Loucy (cell line): Measurements from ENCODE around the gene BEGAIN.

Experiments
- EZH2phosphoT487 ChIP-seq: fragments of 200-600 bp; IDR thresholded peaks from 2 replicates; pipeline ENCODE4 v1.6.1; 2018; ENCODE audit warnings: antibody characterized with exemption, mild to moderate bottlenecking, moderate library complexity, borderline replicate concordance
- TF ChIP-seq, protein P1 (sequence below): fragments of 200-600 bp; sonication (generic); conservative IDR thresholded peaks from 2 replicates; pipeline ENCODE4 v1.5.1; 2014; ENCODE audit warnings: mild to moderate bottlenecking, antibody characterized with exemption, low read length

DNA sequence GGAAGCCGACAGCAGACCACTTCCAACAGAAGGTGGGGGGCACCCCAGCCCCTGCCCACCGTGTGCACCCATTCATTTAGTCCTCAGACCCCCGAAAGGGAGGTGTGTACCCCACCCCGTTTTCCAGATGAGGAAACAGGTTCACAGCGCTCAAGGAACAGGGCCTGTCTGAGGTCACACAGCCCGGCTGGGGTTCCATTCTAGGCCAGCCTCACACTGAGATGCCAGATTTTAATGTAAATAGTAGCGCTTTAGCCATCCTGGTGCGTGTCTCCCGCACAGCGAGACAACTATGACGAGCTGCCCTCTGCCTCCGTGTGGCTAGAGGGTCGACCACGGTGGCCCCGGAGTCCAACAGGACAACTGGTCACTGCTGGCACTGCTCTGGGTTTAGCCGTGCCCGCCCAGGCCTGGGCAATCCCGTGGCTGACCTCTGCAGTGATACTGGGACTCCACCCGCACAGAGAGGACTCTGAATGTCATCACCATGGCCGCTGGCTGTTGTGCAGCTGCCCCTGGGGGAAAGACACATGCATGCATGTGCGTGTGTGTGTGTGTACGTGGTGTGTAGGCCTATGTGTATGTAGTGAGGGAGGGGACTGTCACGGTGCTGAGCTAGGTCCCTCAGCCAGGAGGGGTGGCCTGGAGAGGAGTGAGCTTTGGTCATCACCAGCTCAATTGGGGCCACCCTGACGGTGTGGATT lies 31.6 kb downstream of the BEGAIN start:
- TF ChIP-seq, protein P1, sequence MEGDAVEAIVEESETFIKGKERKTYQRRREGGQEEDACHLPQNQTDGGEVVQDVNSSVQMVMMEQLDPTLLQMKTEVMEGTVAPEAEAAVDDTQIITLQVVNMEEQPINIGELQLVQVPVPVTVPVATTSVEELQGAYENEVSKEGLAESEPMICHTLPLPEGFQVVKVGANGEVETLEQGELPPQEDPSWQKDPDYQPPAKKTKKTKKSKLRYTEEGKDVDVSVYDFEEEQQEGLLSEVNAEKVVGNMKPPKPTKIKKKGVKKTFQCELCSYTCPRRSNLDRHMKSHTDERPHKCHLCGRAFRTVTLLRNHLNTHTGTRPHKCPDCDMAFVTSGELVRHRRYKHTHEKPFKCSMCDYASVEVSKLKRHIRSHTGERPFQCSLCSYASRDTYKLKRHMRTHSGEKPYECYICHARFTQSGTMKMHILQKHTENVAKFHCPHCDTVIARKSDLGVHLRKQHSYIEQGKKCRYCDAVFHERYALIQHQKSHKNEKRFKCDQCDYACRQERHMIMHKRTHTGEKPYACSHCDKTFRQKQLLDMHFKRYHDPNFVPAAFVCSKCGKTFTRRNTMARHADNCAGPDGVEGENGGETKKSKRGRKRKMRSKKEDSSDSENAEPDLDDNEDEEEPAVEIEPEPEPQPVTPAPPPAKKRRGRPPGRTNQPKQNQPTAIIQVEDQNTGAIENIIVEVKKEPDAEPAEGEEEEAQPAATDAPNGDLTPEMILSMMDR, result no peak
- TF ChIP-seq EZH2phosphoT487, result no peak
